ENCODE measurements around the gene TMEM131L.
"Not testable (repeated sequence)": the region's sequence is repeated elsewhere in the genome, so short reads cannot be mapped to it uniquely, and the experiment has no call there.

DNA sequence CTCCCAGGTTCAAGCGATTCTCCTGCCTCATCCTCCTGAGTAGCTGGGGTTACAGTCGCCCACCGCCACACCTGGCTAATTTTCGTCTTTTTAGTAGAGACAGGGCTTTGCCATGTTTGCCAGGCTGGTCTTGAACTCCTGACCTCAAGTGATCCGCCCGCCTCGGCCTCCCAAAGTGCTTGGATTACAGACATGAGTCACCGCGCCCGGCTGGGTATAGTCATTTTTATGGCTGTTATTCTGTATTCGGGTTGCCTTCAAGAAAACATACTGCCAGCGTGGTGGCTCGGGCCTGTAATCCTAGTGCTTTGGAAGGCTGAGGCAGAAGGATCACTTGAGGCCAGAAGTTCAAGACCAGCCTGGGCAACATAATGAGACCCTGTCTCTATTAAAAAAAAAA, 15.0 kb upstream of the TMEM131L start:
- not testable (repeated sequence) for TF ChIP-seq POLR2A (IDR thresholded peaks at IDR 0.05)
- TF ChIP-seq, protein P1, sequence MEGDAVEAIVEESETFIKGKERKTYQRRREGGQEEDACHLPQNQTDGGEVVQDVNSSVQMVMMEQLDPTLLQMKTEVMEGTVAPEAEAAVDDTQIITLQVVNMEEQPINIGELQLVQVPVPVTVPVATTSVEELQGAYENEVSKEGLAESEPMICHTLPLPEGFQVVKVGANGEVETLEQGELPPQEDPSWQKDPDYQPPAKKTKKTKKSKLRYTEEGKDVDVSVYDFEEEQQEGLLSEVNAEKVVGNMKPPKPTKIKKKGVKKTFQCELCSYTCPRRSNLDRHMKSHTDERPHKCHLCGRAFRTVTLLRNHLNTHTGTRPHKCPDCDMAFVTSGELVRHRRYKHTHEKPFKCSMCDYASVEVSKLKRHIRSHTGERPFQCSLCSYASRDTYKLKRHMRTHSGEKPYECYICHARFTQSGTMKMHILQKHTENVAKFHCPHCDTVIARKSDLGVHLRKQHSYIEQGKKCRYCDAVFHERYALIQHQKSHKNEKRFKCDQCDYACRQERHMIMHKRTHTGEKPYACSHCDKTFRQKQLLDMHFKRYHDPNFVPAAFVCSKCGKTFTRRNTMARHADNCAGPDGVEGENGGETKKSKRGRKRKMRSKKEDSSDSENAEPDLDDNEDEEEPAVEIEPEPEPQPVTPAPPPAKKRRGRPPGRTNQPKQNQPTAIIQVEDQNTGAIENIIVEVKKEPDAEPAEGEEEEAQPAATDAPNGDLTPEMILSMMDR (IDR thresholded peaks at IDR 0.05) = not testable (repeated sequence)

Measured in testis (tissue), 2 donors.